Activated T-helper 1 cell treated with anti-CD3 and anti-CD28 coated beads, Interleukin-12 subunit alpha, Interleukin-12 subunit beta, Interleukin-2, Interleukin-4 antibody, amounts not matched to agents 30 ng/mL and 10 ng/mL and 1 ng/mL, durations not matched to agents 14 hours and 24 hours and 36 hours (primary cell): Measurements from ENCODE around the gene EFCAB5. TPM values are rescaled to one million over a fixed set of nuclear protein-coding genes. Genes with fewer than 3 reads are reported as not detected.
"Not testable (repeated sequence)": the region's sequence is repeated elsewhere in the genome, so short reads cannot be mapped to it uniquely, and the experiment has no call there.

Experiments
- DNase-seq: peaks from one replicate; pipeline ENCODE4 v3.0.0; 2021; ENCODE audit warnings: low spot score
- H3K27ac Mint-ChIP-seq: one replicate; pipeline ENCODE4 v1.8.0; 2021; ENCODE audit warnings: mild to moderate bottlenecking, mixed read lengths
- H3K27me3 Mint-ChIP-seq: one replicate; pipeline ENCODE4 v1.8.0; 2022; ENCODE audit warnings: mild to moderate bottlenecking, moderate library complexity, mixed read lengths; ENCODE audit not compliant: insufficient read depth
- H3K36me3 Mint-ChIP-seq: one replicate; pipeline ENCODE4 v1.8.0; 2021; ENCODE audit warnings: low read depth, mixed read lengths
- H3K4me1 Mint-ChIP-seq: one replicate; pipeline ENCODE4 v1.8.0; 2021; ENCODE audit warnings: low read depth, mixed read lengths
- H3K4me3 Mint-ChIP-seq: one replicate; pipeline ENCODE4 v1.8.0; 2021; ENCODE audit warnings: mild to moderate bottlenecking, moderate library complexity, mixed read lengths
- H3K9me3 Mint-ChIP-seq: one replicate; pipeline ENCODE4 v1.8.0; 2021; ENCODE audit warnings: mixed read lengths
- intact Hi-C: fragments of 100-400 bp; cut with micrococcal nuclease; formaldehyde crosslinking; loops from one replicate; pipeline ENCODE4 v1.15.1; 2024
- total RNA-seq: library from RNA; stranded (reverse); gene quantifications from 2 replicates; pipeline ENCODE4 v1.2.3, GENCODE V29; 2022

EFCAB5 gene
- total RNA-seq, 1 donor from 2014 or later = 0.60 TPM

- Mint-ChIP-seq H3K27me3 (peaks cover 1% of the 10 kb centered on the region), H3K36me3 (no peaks in the 10 kb centered on the region), H3K27ac (no peak overlapping the region), H3K4me1 (no peaks in the 10 kb centered on the region), H3K9me3 (peaks cover 11% of the 10 kb centered on the region), H3K4me3 (no peak overlapping the region)
- intact Hi-C loops = no loop called here
- no peak for DNase-seq
These were observed 13.0 kb downstream of the EFCAB5 start for GRCh38 chr17:29954405-29954804.

GRCh38 chr17:29956225-29956624, 14.8 kb downstream of the EFCAB5 start:
- no peaks in the 10 kb centered on the region for H3K36me3 Mint-ChIP-seq
- H3K27ac Mint-ChIP-seq = no peak overlapping the region
- intact Hi-C loops = no loop called here
- peaks cover 11% of the 10 kb centered on the region for H3K9me3 Mint-ChIP-seq
- H3K4me1 Mint-ChIP-seq = no peaks in the 10 kb centered on the region
- H3K4me3 Mint-ChIP-seq = no peak overlapping the region
- peaks cover 1% of the 10 kb centered on the region for H3K27me3 Mint-ChIP-seq
- DNase-seq = no peak

GRCh38 chr17:29957488-29957887, 16.1 kb downstream of the EFCAB5 start:
- DNase-seq, H3K27ac Mint-ChIP-seq, H3K36me3 Mint-ChIP-seq, H3K4me1 Mint-ChIP-seq, H3K27me3 Mint-ChIP-seq, H3K4me3 Mint-ChIP-seq, intact Hi-C loops: not testable (repeated sequence)
- H3K9me3 Mint-ChIP-seq = peaks cover 11% of the 10 kb centered on the region

GRCh38 chr17:29958947-29959657, 17.7 kb downstream of the EFCAB5 start:
- H3K27ac Mint-ChIP-seq = no peak overlapping the region
- no peaks in the 10 kb centered on the region for H3K36me3 Mint-ChIP-seq
- DNase-seq = no peak
- peaks cover 7% of the 10 kb centered on the region for H3K27me3 Mint-ChIP-seq
- intact Hi-C loops = no loop called here
- no peak overlapping the region for H3K4me3 Mint-ChIP-seq
- H3K4me1 Mint-ChIP-seq = no peaks in the 10 kb centered on the region
- H3K9me3 Mint-ChIP-seq = peaks cover 6% of the 10 kb centered on the region

- Mint-ChIP-seq H3K9me3 (peaks cover 2% of the 10 kb centered on the region), H3K4me3 (no peak overlapping the region), H3K36me3 (no peaks in the 10 kb centered on the region), H3K27me3 (peaks cover 13% of the 10 kb centered on the region), H3K4me1 (no peaks in the 10 kb centered on the region), H3K27ac (no peak overlapping the region)
- DNase-seq = no peak
- intact Hi-C loops = no loop called here
These were observed 18.4 kb downstream of the EFCAB5 start for GRCh38 chr17:29959658-29960337.

GRCh38 chr17:29962656-29963055, 21.2 kb downstream of the EFCAB5 start:
- peaks cover 13% of the 10 kb centered on the region for H3K27me3 Mint-ChIP-seq
- H3K27ac Mint-ChIP-seq = no peak overlapping the region
- no peaks in the 10 kb centered on the region for H3K9me3 Mint-ChIP-seq
- no peaks in the 10 kb centered on the region for H3K36me3 Mint-ChIP-seq
- DNase-seq = no peak
- H3K4me3 Mint-ChIP-seq = no peak overlapping the region
- no peaks in the 10 kb centered on the region for H3K4me1 Mint-ChIP-seq
- intact Hi-C loops = no loop called here

GRCh38 chr17:29968271-29968670, 26.8 kb downstream of the EFCAB5 start:
- no peak for DNase-seq
- Mint-ChIP-seq H3K4me1 (no peaks in the 10 kb centered on the region), H3K27me3 (peaks cover 14% of the 10 kb centered on the region), H3K4me3 (no peak overlapping the region), H3K36me3 (no peaks in the 10 kb centered on the region), H3K27ac (no peak overlapping the region), H3K9me3 (no peaks in the 10 kb centered on the region)
- intact Hi-C loops = no loop called here

- Mint-ChIP-seq H3K4me3 (no peak overlapping the region), H3K36me3 (no peaks in the 10 kb centered on the region), H3K27ac (no peak overlapping the region), H3K27me3 (peaks cover 16% of the 10 kb centered on the region), H3K9me3 (no peaks in the 10 kb centered on the region), H3K4me1 (no peaks in the 10 kb centered on the region)
- no peak for DNase-seq
- intact Hi-C loops = no loop called here
These were observed 30.8 kb downstream of the EFCAB5 start for GRCh38 chr17:29972277-29972676.

- no peaks in the 10 kb centered on the region for H3K36me3 Mint-ChIP-seq
- H3K9me3 Mint-ChIP-seq = no peaks in the 10 kb centered on the region
- H3K4me3 Mint-ChIP-seq = no peak overlapping the region
- no peak for DNase-seq
- peaks cover 15% of the 10 kb centered on the region for H3K27me3 Mint-ChIP-seq
- H3K27ac Mint-ChIP-seq = no peak overlapping the region
- H3K4me1 Mint-ChIP-seq = no peaks in the 10 kb centered on the region
- intact Hi-C loops = no loop called here
These were observed 31.6 kb downstream of the EFCAB5 start for GRCh38 chr17:29973005-29973404.

GRCh38 chr17:29977836-29978235, 36.4 kb downstream of the EFCAB5 start:
- Mint-ChIP-seq H3K36me3 (no peaks in the 10 kb centered on the region), H3K9me3 (no peaks in the 10 kb centered on the region), H3K27ac (no peak overlapping the region), H3K4me1 (no peaks in the 10 kb centered on the region), H3K4me3 (no peak overlapping the region), H3K27me3 (peaks cover 20% of the 10 kb centered on the region)
- DNase-seq = no peak
- intact Hi-C loops = no loop called here

GRCh38 chr17:29980261-29980660, 38.8 kb downstream of the EFCAB5 start:
- intact Hi-C loops = no loop called here
- no peak overlapping the region for H3K4me3 Mint-ChIP-seq
- H3K4me1 Mint-ChIP-seq = no peaks in the 10 kb centered on the region
- no peaks in the 10 kb centered on the region for H3K9me3 Mint-ChIP-seq
- no peak for DNase-seq
- peaks cover 22% of the 10 kb centered on the region for H3K27me3 Mint-ChIP-seq
- no peaks in the 10 kb centered on the region for H3K36me3 Mint-ChIP-seq
- H3K27ac Mint-ChIP-seq = no peak overlapping the region

- intact Hi-C loops = no loop called here
- H3K36me3 Mint-ChIP-seq = no peaks in the 10 kb centered on the region
- no peaks in the 10 kb centered on the region for H3K9me3 Mint-ChIP-seq
- no peak overlapping the region for H3K4me3 Mint-ChIP-seq
- H3K27me3 Mint-ChIP-seq = peaks cover 9% of the 10 kb centered on the region
- no peaks in the 10 kb centered on the region for H3K4me1 Mint-ChIP-seq
- H3K27ac Mint-ChIP-seq = no peak overlapping the region
- DNase-seq = no peak
These were observed 41.7 kb downstream of the EFCAB5 start for GRCh38 chr17:29982991-29983653.

- Mint-ChIP-seq H3K36me3 (no peaks in the 10 kb centered on the region), H3K4me3 (no peak overlapping the region), H3K27ac (no peak overlapping the region), H3K27me3 (peaks cover 6% of the 10 kb centered on the region), H3K4me1 (peaks cover 13% of the 10 kb centered on the region), H3K9me3 (peaks cover 3% of the 10 kb centered on the region)
- DNase-seq = no peak
- intact Hi-C loops = no loop called here
These were observed 55.0 kb downstream of the EFCAB5 start for GRCh38 chr17:29996458-29996857.
